ENCODE results near the gene TEX2.

Gene TEX2

DNA sequence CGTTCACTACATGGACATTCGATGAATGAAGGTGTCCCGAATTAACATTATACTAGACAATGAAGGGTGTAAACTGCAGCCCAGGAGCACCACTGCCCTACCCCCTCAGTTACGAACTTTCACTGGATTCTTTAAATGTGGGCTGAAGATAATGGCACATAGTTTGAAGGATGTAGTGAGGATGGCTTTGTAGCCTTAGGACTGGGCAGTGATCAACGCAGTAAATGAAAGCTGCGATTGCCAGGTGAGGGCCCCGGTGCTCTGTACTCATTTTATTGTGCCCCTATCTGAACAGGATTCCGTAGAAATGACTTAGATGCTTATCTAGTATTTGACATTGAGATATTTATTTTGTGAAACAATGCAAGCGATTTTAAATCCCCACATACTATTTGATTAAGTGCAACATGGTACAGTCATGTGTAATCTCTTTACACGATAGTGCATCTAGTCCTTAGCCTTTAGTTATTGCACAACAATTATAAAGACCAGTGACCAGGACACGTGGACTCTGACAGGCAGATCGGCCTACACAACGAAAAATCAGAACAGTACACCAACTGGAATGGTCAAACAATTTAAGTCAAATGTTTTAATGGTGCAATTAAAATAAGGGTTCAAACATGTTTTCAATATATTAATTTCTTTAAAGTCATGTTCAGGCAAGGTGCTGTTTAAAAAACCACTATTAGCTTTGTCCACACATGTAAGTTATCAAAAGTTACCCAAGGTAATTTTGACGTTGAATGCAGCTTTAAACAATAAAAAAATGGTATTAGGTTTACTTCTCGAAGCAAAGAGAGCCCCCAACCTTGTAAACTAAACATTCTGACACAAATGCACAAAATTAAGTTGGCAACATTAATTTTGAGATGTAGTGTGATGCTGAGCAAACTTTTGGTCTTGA, 115.7 kb downstream of the TEX2 start:
- peak overlapping the region; percentile 79 for H3K27ac ChIP-seq (ENCODE audit: low read length)
- peaks cover 21% of the 10 kb centered on the region for H3K4me1 ChIP-seq (ENCODE audit: low read length)
- TF ChIP-seq EZH2phosphoT487 (IDR thresholded peaks at IDR 0.05; ENCODE audit: low read depth): no peak
- no peaks in the 10 kb centered on the region; the same call in 1 of the 2 replicates for H3K27me3 ChIP-seq (ENCODE audit: low read depth, low read length)
- H3K9me3 ChIP-seq (ENCODE audit: insufficient read depth, low read length): no peaks in the 10 kb centered on the region
- H3K9ac ChIP-seq (ENCODE audit: low read length): peak overlapping the region; percentile 93
- peak overlapping the region; percentile 84 for H3K4me3 ChIP-seq (ENCODE audit: low read length)
- H3K4me2 ChIP-seq (ENCODE audit: low read length): peak overlapping the region; percentile 92
- H3K36me3 ChIP-seq (replicated peaks; ENCODE audit: low read depth, low read length): peaks cover 21% of the 10 kb centered on the region
- no peaks in the 10 kb centered on the region for H4K20me1 ChIP-seq (ENCODE audit: insufficient read depth, low read length)
- peaks cover 23% of the 10 kb centered on the region for H3K79me2 ChIP-seq (ENCODE audit: low read length)
- H2AFZ ChIP-seq (ENCODE audit: low read depth, low read length): no peak overlapping the region

DNA sequence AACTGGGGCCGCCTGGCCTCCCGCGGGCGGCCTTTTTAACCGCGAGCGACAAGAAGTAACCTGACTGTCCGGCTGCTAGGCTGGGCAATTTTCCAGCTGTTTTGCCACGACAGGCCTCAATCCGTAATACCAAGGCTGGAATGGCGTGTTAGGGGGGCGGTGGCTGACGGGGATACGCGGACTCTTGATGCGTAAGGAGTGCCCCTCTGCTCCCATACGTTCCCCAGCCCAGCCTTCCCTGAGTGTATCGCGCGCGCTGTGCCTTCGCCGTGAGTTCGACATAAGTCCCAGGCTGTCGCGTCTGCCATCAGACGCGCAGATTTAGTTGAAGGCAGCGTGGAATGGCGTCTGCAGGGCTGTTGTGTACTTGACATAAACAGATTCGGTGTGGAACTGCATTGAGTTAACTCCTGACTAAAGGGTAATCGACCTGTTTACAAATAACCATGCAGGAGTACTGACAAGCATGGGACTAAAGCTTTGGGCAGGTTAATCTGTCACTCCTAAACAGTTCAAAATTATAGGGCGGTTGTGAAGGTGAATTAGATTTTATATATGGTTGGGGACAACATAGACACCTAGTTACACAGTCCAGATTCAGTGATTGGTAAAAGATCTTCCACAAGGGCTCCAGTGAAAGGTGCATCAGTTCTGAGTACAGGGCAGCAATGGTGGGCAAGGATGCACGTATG, 116.5 kb downstream of the TEX2 start:
- H3K36me3 ChIP-seq (replicated peaks; ENCODE audit: low read depth, low read length): peaks cover 21% of the 10 kb centered on the region

DNA sequence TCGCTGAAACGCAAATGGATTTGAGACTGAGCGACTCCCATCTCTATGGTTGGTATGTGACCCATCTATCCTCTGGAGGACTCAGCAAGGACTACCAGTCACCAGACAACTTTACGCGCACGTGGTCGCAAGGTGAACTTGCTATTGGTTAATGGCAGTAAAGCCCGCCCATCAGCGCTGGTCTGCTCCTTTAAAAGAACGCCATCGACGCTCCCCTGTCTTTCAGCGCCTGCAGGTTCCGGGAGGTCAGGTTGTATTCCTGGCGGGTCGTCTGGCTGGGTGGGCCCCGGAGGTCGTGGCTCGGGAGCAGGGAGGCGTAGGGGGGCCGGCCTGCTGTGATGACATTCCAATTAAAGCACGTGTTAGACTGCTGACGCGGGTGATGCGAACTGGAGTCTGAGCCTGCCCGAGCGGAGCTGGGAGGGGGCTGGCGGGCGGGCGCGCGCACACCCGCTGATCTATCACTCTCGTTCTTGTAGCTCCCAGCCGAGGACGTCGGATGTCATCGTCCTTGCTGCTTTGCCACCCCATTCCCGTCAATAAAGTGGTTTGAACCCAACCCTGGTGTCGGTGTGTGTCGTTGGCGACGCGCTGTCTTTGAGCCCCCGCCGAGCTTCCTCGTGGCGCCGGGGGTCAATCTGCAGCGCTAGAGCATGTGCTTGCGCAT, 117.2 kb downstream of the TEX2 start:
- H2AFZ ChIP-seq (ENCODE audit: low read depth, low read length): no peak overlapping the region
- peaks cover 21% of the 10 kb centered on the region for H3K36me3 ChIP-seq (replicated peaks; ENCODE audit: low read depth, low read length)
- H4K20me1 ChIP-seq (ENCODE audit: insufficient read depth, low read length): no peaks in the 10 kb centered on the region
- peak overlapping the region; percentile 79 for H3K27ac ChIP-seq (ENCODE audit: low read length)
- TF ChIP-seq, protein P1, sequence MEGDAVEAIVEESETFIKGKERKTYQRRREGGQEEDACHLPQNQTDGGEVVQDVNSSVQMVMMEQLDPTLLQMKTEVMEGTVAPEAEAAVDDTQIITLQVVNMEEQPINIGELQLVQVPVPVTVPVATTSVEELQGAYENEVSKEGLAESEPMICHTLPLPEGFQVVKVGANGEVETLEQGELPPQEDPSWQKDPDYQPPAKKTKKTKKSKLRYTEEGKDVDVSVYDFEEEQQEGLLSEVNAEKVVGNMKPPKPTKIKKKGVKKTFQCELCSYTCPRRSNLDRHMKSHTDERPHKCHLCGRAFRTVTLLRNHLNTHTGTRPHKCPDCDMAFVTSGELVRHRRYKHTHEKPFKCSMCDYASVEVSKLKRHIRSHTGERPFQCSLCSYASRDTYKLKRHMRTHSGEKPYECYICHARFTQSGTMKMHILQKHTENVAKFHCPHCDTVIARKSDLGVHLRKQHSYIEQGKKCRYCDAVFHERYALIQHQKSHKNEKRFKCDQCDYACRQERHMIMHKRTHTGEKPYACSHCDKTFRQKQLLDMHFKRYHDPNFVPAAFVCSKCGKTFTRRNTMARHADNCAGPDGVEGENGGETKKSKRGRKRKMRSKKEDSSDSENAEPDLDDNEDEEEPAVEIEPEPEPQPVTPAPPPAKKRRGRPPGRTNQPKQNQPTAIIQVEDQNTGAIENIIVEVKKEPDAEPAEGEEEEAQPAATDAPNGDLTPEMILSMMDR (IDR thresholded peaks at IDR 0.05; ENCODE audit: low read depth, low read length): no peak
- no peak for TF ChIP-seq EZH2phosphoT487 (IDR thresholded peaks at IDR 0.05; ENCODE audit: low read depth)
- H3K9me3 ChIP-seq (ENCODE audit: insufficient read depth, low read length): no peaks in the 10 kb centered on the region
- peaks cover 23% of the 10 kb centered on the region for H3K79me2 ChIP-seq (ENCODE audit: low read length)
- H3K9ac ChIP-seq (ENCODE audit: low read length): peak overlapping the region; percentile 93
- H3K4me1 ChIP-seq (ENCODE audit: low read length): peaks cover 21% of the 10 kb centered on the region
- peak overlapping the region; percentile 84 for H3K4me3 ChIP-seq (ENCODE audit: low read length)
- H3K27me3 ChIP-seq (ENCODE audit: low read depth, low read length): no peaks in the 10 kb centered on the region; the same call in 1 of the 2 replicates
- H3K4me2 ChIP-seq (ENCODE audit: low read length): peak overlapping the region; percentile 92

More for the DNA sequence above, 116.5 kb downstream of the TEX2 start:
- Histone ChIP-seq H3K4me3 (ENCODE audit: low read length) (peak overlapping the region; percentile 84), H3K79me2 (ENCODE audit: low read length) (peaks cover 23% of the 10 kb centered on the region), H3K27ac (ENCODE audit: low read length) (peak overlapping the region; percentile 79), H3K9ac (ENCODE audit: low read length) (peak overlapping the region; percentile 93), H3K9me3 (ENCODE audit: insufficient read depth, low read length) (no peaks in the 10 kb centered on the region), H4K20me1 (ENCODE audit: insufficient read depth, low read length) (no peaks in the 10 kb centered on the region), H3K27me3 (ENCODE audit: low read depth, low read length) (no peaks in the 10 kb centered on the region; the same call in 1 of the 2 replicates), H3K4me1 (ENCODE audit: low read length) (peaks cover 21% of the 10 kb centered on the region), H2AFZ (ENCODE audit: low read depth, low read length) (no peak overlapping the region), H3K4me2 (ENCODE audit: low read length) (peak overlapping the region; percentile 92)
- TF ChIP-seq EZH2phosphoT487 (IDR thresholded peaks at IDR 0.05; ENCODE audit: low read depth): no peak
- TF ChIP-seq, protein P1 (IDR thresholded peaks at IDR 0.05; ENCODE audit: low read depth, low read length): no peak

DNA sequence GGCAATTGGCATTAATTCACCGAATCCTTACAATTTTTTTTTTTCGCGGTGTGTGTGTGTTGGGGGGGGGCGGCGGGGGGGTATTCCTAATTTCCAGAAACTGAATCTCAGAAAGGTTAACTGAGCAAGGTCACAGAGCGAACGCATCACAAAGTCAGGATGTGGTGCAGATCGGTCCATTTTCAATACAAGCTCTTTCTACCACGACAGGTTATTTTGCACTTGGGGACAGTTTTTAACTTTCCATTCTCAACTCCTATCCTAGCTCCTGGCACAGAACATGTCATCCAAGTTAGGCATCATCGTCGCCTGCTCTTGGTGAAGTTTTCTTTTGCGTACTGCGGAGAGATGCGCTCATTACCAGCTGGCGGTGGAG, 117.7 kb downstream of the TEX2 start:
- TF ChIP-seq EZH2phosphoT487 (IDR thresholded peaks at IDR 0.05; ENCODE audit: low read depth): no peak
- TF ChIP-seq, protein P1 (IDR thresholded peaks at IDR 0.05; ENCODE audit: low read depth, low read length): no peak
- Histone ChIP-seq H3K36me3 (replicated peaks; ENCODE audit: low read depth, low read length) (peaks cover 19% of the 10 kb centered on the region), H3K4me3 (ENCODE audit: low read length) (peak overlapping the region; percentile 84), H3K27ac (ENCODE audit: low read length) (peak overlapping the region; percentile 45), H3K4me2 (ENCODE audit: low read length) (peak overlapping the region; percentile 79), H3K27me3 (ENCODE audit: low read depth, low read length) (no peaks in the 10 kb centered on the region; the same call in 1 of the 2 replicates), H3K79me2 (ENCODE audit: low read length) (peaks cover 23% of the 10 kb centered on the region), H4K20me1 (ENCODE audit: insufficient read depth, low read length) (no peaks in the 10 kb centered on the region), H2AFZ (ENCODE audit: low read depth, low read length) (peak overlapping the region; percentile 79; the same call in 1 of the 2 replicates), H3K9ac (ENCODE audit: low read length) (peak overlapping the region; percentile 65), H3K9me3 (ENCODE audit: insufficient read depth, low read length) (no peaks in the 10 kb centered on the region), H3K4me1 (ENCODE audit: low read length) (peaks cover 21% of the 10 kb centered on the region)

All from OCI-LY3 (cell line).